IPS-15b (cell line): ENCODE measurements around the gene AQP1.

Experiments used
- H3K27me3 ChIP-seq: one replicate; pipeline ENCODE4 v1.6.1; 2013; ENCODE audit warnings: low read length; ENCODE audit not compliant: control insufficient read depth, insufficient read depth
- H3K36me3 ChIP-seq: one replicate; pipeline ENCODE4 v1.6.1; 2013; ENCODE audit warnings: low read length; ENCODE audit not compliant: control insufficient read depth, insufficient read depth
- H3K4me1 ChIP-seq: one replicate; pipeline ENCODE4 v1.6.1; 2013; ENCODE audit warnings: mild to moderate bottlenecking, low read length; ENCODE audit not compliant: control insufficient read depth, insufficient read depth
- H3K4me3 ChIP-seq: one replicate; pipeline ENCODE4 v1.5.1; 2013; ENCODE audit warnings: low read depth, low read length
- H3K9ac ChIP-seq: one replicate; pipeline ENCODE4 v1.6.1; 2013; ENCODE audit warnings: low read depth, mild to moderate bottlenecking, low read length
- H3K9me3 ChIP-seq: one replicate; pipeline ENCODE4 v1.6.1; 2013; ENCODE audit warnings: mild to moderate bottlenecking, low read length; ENCODE audit not compliant: control insufficient read depth, insufficient read depth

Gene AQP1

GRCh38 chr7:30916767-30917166, 5.1 kb downstream of the AQP1 start:
- Histone ChIP-seq H3K9ac (no peak overlapping the region), H3K36me3 (no peaks in the 10 kb centered on the region), H3K4me3 (no peak overlapping the region), H3K27me3 (no peaks in the 10 kb centered on the region), H3K9me3 (no peaks in the 10 kb centered on the region), H3K4me1 (no peaks in the 10 kb centered on the region)

- no peaks in the 10 kb centered on the region for H3K27me3 ChIP-seq
- H3K36me3 ChIP-seq: no peaks in the 10 kb centered on the region
- H3K4me3 ChIP-seq: no peak overlapping the region
- no peak overlapping the region for H3K9ac ChIP-seq
- H3K9me3 ChIP-seq: no peaks in the 10 kb centered on the region
- H3K4me1 ChIP-seq: no peaks in the 10 kb centered on the region
These were observed 5.7 kb downstream of the AQP1 start for GRCh38 chr7:30917216-30917893.

GRCh38 chr7:30918676-30919075, 7.0 kb downstream of the AQP1 start:
- H3K4me3 ChIP-seq: no peak overlapping the region
- no peaks in the 10 kb centered on the region for H3K4me1 ChIP-seq
- no peaks in the 10 kb centered on the region for H3K9me3 ChIP-seq
- H3K9ac ChIP-seq: no peak overlapping the region
- H3K27me3 ChIP-seq: no peaks in the 10 kb centered on the region
- no peaks in the 10 kb centered on the region for H3K36me3 ChIP-seq

GRCh38 chr7:30920021-30920583, 8.4 kb downstream of the AQP1 start:
- Histone ChIP-seq H3K4me3 (no peak overlapping the region), H3K36me3 (no peaks in the 10 kb centered on the region), H3K9me3 (no peaks in the 10 kb centered on the region), H3K4me1 (no peaks in the 10 kb centered on the region), H3K9ac (no peak overlapping the region), H3K27me3 (no peaks in the 10 kb centered on the region)

- H3K36me3 ChIP-seq: no peaks in the 10 kb centered on the region
- no peak overlapping the region for H3K4me3 ChIP-seq
- no peaks in the 10 kb centered on the region for H3K27me3 ChIP-seq
- no peak overlapping the region for H3K9ac ChIP-seq
- no peaks in the 10 kb centered on the region for H3K9me3 ChIP-seq
- H3K4me1 ChIP-seq: no peaks in the 10 kb centered on the region
These were observed 9.2 kb downstream of the AQP1 start for GRCh38 chr7:30920584-30921539.

- Histone ChIP-seq H3K9me3 (no peaks in the 10 kb centered on the region), H3K27me3 (no peaks in the 10 kb centered on the region), H3K9ac (no peak overlapping the region), H3K4me3 (no peak overlapping the region), H3K4me1 (no peaks in the 10 kb centered on the region), H3K36me3 (no peaks in the 10 kb centered on the region)
These were observed 10.1 kb downstream of the AQP1 start for GRCh38 chr7:30921540-30922401.

- H3K36me3 ChIP-seq: no peaks in the 10 kb centered on the region
- H3K9ac ChIP-seq: no peak overlapping the region
- no peaks in the 10 kb centered on the region for H3K27me3 ChIP-seq
- no peaks in the 10 kb centered on the region for H3K9me3 ChIP-seq
- H3K4me1 ChIP-seq: no peaks in the 10 kb centered on the region
- H3K4me3 ChIP-seq: no peak overlapping the region
These were observed 10.9 kb downstream of the AQP1 start for GRCh38 chr7:30922596-30922995.

- H3K4me3 ChIP-seq: no peak overlapping the region
- no peaks in the 10 kb centered on the region for H3K27me3 ChIP-seq
- no peaks in the 10 kb centered on the region for H3K36me3 ChIP-seq
- no peaks in the 10 kb centered on the region for H3K9me3 ChIP-seq
- no peaks in the 10 kb centered on the region for H3K4me1 ChIP-seq
- H3K9ac ChIP-seq: no peak overlapping the region
These were observed 11.5 kb downstream of the AQP1 start for GRCh38 chr7:30923009-30923773.

GRCh38 chr7:30923774-30924413, 12.2 kb downstream of the AQP1 start:
- Histone ChIP-seq H3K9ac (no peak overlapping the region), H3K4me3 (no peak overlapping the region), H3K4me1 (no peaks in the 10 kb centered on the region), H3K27me3 (no peaks in the 10 kb centered on the region), H3K9me3 (no peaks in the 10 kb centered on the region), H3K36me3 (no peaks in the 10 kb centered on the region)

GRCh38 chr7:30924624-30925023, 13.0 kb downstream of the AQP1 start:
- no peak overlapping the region for H3K4me3 ChIP-seq
- H3K27me3 ChIP-seq: no peaks in the 10 kb centered on the region
- H3K4me1 ChIP-seq: no peaks in the 10 kb centered on the region
- H3K9me3 ChIP-seq: no peaks in the 10 kb centered on the region
- no peaks in the 10 kb centered on the region for H3K36me3 ChIP-seq
- no peak overlapping the region for H3K9ac ChIP-seq
